Kidney epithelial cell (primary cell): ENCODE data around the gene ANKRD33B. TPM values are rescaled to one million over a fixed set of nuclear protein-coding genes. Genes with fewer than 3 reads are reported as not detected.

Experiments used
- DNase-seq: peaks from one replicate; pipeline ENCODE4 v3.0.0-alpha.2; 2010; ENCODE audit warnings: low read depth
- H3K27me3 ChIP-seq: 2 replicates; pipeline ENCODE4 v1.6.0; 2011; ENCODE audit warnings: low read length; ENCODE audit not compliant: control insufficient read depth, insufficient read depth
- H3K36me3 ChIP-seq: 2 replicates; pipeline ENCODE4 v1.5.1; 2011; ENCODE audit warnings: low read length; ENCODE audit not compliant: control insufficient read depth, insufficient read depth
- H3K4me3 ChIP-seq: 2 replicates; pipeline ENCODE4 v1.5.1; 2011; ENCODE audit warnings: low read depth, mild to moderate bottlenecking, control low read depth, low read length
- total RNA-seq: library from RNA; depleted of rRNA; stranded (reverse); fragments of >200 nt; gene quantifications from 2 replicates; pipeline ENCODE4 v1.2.3, GENCODE V29; 2015
- TF ChIP-seq, protein P1 (sequence below): IDR thresholded peaks from 2 replicates; pipeline ENCODE4 v1.5.1; 2011; ENCODE audit warnings: mild to moderate bottlenecking, moderate library complexity, low read length, control low read depth, inconsistent platforms; ENCODE audit not compliant: insufficient read depth, poor library complexity, severe bottlenecking

The ANKRD33B gene
- total RNA-seq, 1 donor from 2014 or later: 5.0 TPM

DNA sequence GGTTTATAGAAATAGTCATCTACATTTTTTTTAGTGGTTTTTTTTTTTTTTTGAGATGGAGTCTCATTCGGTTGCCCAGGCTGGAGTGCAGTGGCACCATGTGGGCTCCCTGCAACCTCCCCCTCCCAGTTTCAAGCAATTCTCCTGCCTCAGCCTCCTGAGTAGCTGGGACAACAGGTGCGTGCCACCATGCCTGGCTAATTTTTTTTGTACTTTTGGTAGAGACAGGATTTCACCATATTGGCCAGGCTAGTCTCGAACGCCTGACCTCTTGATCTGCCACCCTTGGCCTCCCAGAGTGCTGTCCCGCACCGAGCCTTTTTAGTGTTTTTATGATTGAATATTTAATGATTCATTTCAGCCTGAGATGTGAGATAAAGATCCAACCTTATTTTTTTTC is 27.3 kb downstream of the ANKRD33B start:
- TF ChIP-seq, protein P1, sequence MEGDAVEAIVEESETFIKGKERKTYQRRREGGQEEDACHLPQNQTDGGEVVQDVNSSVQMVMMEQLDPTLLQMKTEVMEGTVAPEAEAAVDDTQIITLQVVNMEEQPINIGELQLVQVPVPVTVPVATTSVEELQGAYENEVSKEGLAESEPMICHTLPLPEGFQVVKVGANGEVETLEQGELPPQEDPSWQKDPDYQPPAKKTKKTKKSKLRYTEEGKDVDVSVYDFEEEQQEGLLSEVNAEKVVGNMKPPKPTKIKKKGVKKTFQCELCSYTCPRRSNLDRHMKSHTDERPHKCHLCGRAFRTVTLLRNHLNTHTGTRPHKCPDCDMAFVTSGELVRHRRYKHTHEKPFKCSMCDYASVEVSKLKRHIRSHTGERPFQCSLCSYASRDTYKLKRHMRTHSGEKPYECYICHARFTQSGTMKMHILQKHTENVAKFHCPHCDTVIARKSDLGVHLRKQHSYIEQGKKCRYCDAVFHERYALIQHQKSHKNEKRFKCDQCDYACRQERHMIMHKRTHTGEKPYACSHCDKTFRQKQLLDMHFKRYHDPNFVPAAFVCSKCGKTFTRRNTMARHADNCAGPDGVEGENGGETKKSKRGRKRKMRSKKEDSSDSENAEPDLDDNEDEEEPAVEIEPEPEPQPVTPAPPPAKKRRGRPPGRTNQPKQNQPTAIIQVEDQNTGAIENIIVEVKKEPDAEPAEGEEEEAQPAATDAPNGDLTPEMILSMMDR: no peak
- H3K36me3 ChIP-seq: no peaks in the 10 kb centered on the region
- H3K27me3 ChIP-seq: no peaks in the 10 kb centered on the region
- no peak overlapping the region for H3K4me3 ChIP-seq
- no peak for DNase-seq

DNA sequence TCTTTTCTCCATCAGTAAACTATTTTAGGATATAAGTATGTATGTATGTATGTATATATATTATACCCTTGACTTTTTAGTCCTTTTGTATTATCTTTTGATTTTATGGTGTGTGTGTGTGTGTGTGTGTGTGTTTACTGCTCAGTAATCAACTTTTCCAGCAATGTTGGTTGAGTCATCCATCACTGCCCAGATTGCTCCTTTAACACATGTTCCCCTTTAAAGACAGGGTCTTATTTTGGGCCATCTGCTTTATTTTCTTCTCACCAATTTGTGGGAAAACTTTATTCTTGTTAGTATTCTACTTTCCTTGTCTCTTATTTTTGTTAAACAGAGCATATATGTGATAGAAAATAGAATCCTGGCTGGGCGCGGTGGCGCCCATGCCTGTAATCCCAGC is 28.1 kb downstream of the ANKRD33B start:
- DNase-seq: no peak
- no peak overlapping the region for H3K4me3 ChIP-seq

DNA sequence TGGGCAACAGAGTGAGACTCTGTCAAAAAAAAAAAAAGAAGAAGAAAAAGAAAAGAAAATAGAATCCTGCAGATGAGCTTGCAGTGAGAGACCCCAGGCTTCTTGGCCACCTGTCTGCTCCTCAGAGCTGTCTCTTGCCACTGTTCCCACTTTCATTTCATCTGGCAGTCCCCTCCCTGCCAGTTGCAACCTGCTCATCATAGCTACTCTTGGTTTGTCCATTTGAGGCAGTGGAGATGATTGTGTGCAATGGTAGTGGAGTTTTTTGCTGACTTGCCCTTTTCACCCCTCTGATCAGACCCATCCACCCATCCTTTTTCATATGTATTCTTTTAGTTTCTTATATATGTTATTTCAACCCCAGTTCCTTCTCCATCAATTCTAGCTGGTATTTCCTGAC is 28.7 kb downstream of the ANKRD33B start:
- Histone ChIP-seq H3K27me3 (no peaks in the 10 kb centered on the region), H3K36me3 (no peaks in the 10 kb centered on the region), H3K4me3 (no peak overlapping the region)
- TF ChIP-seq, protein P1: no peak
- DNase-seq: no peak

More for the DNA sequence above, 28.1 kb downstream of the ANKRD33B start:
- TF ChIP-seq, protein P1: no peak
- Histone ChIP-seq H3K36me3 (no peaks in the 10 kb centered on the region), H3K27me3 (no peaks in the 10 kb centered on the region)

DNA sequence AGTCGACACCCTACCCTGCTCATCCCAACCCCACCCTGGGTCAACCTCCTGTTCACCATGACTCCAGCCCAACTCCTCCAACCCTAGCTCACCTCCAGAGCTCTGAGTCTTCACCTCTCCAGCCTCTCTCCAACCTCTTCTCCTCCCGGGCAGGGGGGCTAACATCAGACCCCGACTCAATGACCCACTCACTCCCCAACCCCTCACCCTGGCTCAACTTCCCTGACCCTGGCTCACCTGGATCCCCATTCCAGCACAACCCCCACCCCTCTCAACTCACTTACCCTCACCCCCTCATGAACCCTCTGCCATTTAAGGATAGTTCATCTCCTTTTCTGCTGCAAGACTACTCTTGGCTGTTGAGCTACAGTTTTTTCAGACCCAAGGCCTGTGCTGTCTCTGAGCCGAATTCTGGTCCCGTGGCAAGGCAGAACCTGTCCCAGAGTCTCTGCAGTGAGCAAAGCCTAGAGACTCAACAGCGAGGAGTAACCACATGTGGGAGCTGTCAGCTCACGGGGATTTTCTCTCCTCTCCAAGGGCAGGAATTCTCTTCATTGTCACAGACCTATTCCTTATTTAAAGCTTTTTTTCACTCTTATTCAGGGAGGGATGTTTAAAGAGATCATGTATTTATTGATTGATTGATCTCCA is 29.8 kb downstream of the ANKRD33B start:
- DNase-seq: no peak
- TF ChIP-seq, protein P1: no peak
- Histone ChIP-seq H3K4me3 (no peak overlapping the region), H3K36me3 (no peaks in the 10 kb centered on the region), H3K27me3 (no peaks in the 10 kb centered on the region)

DNA sequence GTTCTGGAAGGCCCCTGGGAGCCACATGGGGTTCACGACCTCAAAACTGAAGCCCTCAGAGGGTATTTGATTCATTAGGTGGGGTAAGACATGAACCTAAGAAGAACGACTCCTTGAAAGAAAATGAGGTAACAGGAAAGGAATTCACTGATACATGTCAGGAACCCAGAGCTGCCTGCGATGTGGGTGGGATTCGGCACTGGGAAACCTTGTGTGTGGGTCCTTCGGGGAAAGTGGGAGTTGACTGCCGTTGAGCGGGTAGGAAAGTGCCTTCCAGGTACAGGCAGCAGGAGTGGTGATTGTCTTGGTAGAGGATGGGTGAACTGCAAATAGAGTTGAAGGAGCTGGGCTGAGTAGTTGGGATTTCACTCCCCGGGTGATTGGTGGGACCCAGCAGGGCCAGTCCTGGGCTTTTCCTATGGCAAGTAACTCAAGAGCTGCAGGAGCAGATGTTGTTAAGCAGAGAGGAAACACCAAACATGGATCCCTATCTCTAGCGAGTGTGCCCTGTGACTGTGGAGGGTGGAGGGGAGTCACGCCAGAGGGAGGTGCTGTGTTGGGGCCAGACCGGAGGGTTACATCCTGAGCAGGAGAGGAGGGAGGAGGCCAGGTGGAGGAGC is 30.8 kb downstream of the ANKRD33B start:
- TF ChIP-seq, protein P1: no peak
- H3K27me3 ChIP-seq: no peaks in the 10 kb centered on the region
- no peak for DNase-seq
- no peak overlapping the region for H3K4me3 ChIP-seq
- H3K36me3 ChIP-seq: no peaks in the 10 kb centered on the region

DNA sequence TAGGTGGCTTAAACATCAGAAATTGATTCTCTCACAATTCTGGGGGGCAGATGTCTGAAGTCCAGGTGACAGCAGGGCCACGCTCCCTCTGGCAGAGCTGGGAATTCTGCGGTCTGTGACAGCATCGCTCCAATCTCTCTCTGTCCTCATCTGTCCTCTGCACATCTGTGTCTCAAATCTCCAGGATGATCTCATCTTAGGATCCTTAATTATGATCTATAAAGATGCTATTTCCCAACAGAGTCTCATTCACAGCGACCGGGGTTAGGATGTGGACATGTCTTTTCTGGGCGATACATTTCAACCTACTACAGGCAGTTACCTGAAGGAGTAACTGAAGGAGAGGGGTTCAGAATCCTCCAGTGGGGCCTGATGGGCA is 31.4 kb downstream of the ANKRD33B start:
- Histone ChIP-seq H3K4me3 (no peak overlapping the region), H3K27me3 (no peaks in the 10 kb centered on the region), H3K36me3 (no peaks in the 10 kb centered on the region)
- TF ChIP-seq, protein P1: no peak
- DNase-seq: no peak
